GM18951 (cell line): ENCODE results near the gene MVB12B.

Experiments used
- POLR2A ChIP-seq: IDR thresholded peaks from 4 replicates; pipeline ENCODE4 v1.6.1; 2011; ENCODE audit warnings: mild to moderate bottlenecking; ENCODE audit not compliant: insufficient read length, insufficient read depth; ENCODE audit errors: extremely low read depth
- in situ Hi-C: fragments of 300-500 bp; cut with MboI; formaldehyde crosslinking; loops from one replicate; pipeline ENCODE4 v1.12.0; 2022; ENCODE audit warnings: low sequenced_read_pairs, mixed read lengths, inconsistent platforms; ENCODE audit not compliant: unreplicated experiment

The MVB12B gene

DNA sequence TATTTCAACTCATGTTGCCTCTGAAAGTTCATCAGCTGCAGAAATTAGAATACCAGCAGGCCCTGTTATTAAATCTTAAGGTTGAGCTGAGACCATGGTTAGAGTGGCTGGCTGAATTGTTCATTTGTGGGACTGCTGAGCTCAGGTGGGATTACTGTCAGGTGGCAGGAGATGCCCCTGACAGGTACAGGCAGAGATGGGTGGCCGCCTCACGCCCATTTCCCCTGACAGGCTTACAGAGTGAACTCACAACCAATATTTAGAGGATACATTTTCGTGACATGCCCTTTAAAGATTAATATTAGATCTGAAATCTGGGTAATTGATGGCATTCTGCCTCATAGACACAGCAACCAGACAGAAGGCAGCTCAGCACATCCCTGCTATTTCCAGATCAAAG lies 136.0 kb downstream of the MVB12B start:
- no peak for TF ChIP-seq POLR2A
- in situ Hi-C loops: no loop called here

- TF ChIP-seq POLR2A: no peak
- in situ Hi-C loops: no loop called here
These were observed 136.8 kb downstream of the MVB12B start for GRCh38 chr9:126463426-126463825.

DNA sequence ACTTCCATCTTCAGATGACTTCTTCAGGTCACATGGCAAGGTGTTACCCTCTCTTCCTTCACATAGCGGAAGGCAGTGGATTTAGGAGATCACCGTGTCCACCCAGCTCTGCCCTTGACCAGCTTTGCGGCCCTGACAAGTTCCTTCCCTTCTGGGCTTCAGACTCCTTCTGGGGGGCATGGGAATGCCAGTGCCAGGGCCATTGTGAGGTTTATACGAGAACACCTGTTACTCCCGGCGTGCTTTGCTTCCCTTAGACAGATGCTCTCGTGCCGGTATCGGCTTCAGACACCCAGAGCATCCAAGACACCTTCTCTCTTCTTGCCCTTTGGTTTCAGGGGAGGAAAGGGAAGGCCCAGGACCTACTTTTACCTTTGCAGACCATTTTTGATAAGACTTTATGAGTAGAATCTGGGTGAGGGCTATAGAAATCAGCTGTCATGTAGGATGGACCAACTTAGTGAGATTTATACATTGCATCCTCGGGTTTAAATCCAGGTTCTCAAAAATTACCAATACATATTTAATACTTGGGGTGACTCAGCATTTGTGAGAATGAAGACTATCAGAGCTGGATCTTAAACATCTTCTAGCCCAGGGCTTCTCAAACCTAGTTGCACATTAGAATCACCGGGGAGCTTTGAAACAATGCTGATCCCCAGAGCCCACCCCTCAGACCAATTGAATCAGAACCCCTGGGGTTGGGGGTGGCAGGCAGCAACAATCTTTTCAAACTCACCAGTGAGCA lies 138.2 kb downstream of the MVB12B start:
- no peak for TF ChIP-seq POLR2A
- in situ Hi-C loops: no loop called here

GRCh38 chr9:126465977-126466376 lies 139.3 kb downstream of the MVB12B start:
- in situ Hi-C loops: no loop called here
- no peak for TF ChIP-seq POLR2A

GRCh38 chr9:126468141-126468825 lies 141.7 kb downstream of the MVB12B start:
- in situ Hi-C loops: no loop called here
- no peak for TF ChIP-seq POLR2A

DNA sequence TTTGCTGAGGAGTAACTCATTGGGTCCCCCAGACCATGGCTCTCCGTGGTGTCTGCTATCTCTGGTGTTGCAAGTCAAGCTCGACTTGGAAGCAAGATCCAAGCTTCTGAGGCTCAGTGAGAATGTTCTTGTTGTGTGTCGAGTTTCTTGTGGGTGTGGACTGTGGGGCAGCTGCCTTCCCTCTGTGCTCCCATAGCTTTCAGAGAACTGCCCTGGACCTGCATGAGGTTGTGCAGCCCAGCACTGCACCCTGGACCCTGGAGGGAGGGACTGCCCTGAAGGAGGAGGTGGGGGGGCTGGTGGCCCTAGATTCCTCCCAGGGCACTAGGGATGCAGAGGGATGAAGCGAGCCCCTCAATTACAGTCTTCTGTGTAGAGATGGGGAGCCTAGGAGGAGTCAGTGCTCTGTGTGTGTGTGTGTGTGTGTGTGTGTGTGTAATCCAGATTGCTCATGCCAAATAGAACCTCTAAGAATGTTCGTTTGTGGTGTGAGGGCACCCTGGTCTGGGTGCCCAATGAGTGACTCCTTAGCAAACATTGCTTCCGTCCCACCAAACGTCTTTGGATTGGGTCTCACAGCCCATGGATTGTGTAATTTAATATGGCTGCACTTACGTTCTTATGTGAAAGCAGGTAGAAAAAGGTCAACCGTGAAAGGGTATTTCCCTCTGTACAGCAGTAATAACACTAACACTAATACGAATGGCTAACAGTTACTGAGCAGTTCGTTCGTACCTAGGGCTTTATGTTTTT lies 143.8 kb downstream of the MVB12B start:
- TF ChIP-seq POLR2A: no peak
- in situ Hi-C loops: no loop called here

- in situ Hi-C loops: no loop called here
These were observed 144.5 kb downstream of the MVB12B start for GRCh38 chr9:126471084-126471624.

DNA sequence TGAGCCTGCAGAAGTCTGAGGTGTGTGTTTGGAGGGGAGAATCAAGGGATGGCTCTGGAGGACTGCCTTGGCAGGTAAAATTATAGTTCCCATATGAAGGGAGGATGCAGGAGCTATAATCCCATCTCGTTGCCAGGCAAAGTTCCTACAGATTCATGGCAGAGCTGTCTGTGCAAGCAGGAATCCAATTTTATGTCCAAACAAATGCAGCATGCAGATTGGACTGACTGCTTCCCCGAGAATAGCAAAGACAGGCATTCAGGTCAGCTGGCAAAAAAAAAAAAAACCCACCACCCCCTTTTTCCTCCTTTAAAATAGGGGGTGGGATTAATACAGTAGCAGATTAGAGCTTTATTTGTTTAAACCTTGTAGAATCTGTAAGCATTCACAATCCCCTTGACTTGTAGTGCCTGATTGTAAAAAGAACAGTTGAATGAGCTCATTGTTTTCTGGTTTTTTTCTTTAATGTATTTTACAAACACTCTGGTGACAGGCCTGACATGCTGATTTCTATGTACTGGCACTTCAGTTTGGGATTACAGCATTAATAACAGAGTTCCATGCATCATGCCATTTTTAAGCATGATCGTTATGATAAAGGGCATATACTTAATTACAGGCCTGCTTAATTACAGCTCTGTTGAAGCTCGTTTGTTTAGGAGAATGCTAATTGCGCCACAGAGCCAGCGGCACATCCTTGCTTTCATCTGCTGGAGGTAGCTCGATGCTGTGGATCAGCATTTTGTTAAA lies 145.7 kb downstream of the MVB12B start:
- in situ Hi-C loops: no loop called here
- no peak for TF ChIP-seq POLR2A

More at GRCh38 chr9:126471084-126471624, 144.5 kb downstream of the MVB12B start:
- TF ChIP-seq POLR2A: no peak

GRCh38 chr9:126472948-126473298 lies 146.3 kb downstream of the MVB12B start:
- in situ Hi-C loops: no loop called here
- no peak for TF ChIP-seq POLR2A

DNA sequence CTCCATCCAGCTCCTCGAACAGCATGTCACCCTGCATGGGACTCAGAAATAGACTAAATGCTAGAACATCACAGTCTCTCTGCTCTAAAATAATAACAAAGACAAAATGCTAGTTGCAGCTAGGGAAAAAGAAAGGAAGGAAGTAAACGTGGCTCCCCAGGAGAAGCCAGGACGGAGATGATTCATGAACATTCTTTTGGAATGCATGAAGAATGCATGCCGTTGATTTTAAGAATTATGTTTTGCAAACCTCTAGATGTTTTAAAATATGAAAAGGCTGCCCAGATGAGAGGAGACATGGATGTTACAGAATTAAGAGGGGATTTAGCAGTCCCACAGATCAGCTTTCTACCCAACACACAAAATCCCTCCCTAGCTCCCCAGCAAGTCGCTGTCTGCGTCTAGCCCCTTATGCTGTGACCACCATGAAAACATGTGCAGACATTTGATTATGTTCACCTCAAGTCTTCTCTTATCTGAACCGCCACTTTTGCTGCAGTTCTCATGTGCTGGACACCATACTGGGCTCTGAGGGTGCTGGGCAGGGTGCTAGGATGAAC lies 147.7 kb downstream of the MVB12B start:
- no peak for TF ChIP-seq POLR2A
- in situ Hi-C loops: no loop called here

GRCh38 chr9:126474786-126475485 lies 148.3 kb downstream of the MVB12B start:
- in situ Hi-C loops: loop anchor here (25.0 kb wide), 1 partner anchor 163 kb away; no protein-coding TSS in a partner anchor
- no peak for TF ChIP-seq POLR2A

DNA sequence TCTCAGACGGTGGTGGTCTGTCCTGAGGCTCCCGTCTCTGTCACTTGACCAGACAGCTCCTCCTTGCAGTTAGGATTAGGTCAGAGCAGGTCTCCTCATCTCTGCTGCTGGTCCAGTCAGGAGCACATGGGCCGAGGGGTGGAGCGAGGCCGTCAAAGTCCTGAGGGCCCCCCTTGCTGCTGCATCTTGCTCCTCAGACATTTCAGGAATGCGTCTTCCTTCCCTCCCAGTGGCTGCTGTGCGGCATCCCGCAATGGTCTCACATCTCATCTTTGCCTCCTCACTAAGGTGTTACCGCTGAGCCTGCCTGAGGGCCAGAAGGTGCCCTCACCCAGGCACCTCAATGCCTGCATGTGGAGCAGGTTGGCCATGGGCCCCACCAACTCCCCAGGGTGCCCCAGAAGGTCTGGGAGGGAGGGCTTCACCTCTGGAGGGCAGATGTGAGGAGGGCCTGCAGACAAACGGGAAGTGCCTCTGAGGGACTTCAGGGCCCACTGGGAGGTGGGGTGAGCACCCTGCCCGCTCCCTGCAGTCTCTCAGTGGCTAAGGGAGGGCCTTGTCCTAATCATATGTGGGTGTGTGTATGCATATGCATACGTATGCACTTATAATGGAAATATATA lies 149.4 kb downstream of the MVB12B start:
- in situ Hi-C loops: loop anchor here (25.0 kb wide), 1 partner anchor 164 kb away; no protein-coding TSS in a partner anchor
- TF ChIP-seq POLR2A: no peak

- in situ Hi-C loops: loop anchor here (25.0 kb wide), 1 partner anchor 165 kb away; no protein-coding TSS in a partner anchor
These were observed 150.8 kb downstream of the MVB12B start for GRCh38 chr9:126477432-126477831.
